Panc1 (cell line): Measurements from ENCODE around the gene RNF135. TPM values are rescaled to one million over a fixed set of nuclear protein-coding genes. Genes with fewer than 3 reads are reported as not detected.

ENCODE experiments used
- ATAC-seq: fragments of 200-7000 bp; cut with Tn5 transposase; 2 replicates; pipeline ENCODE4 v1.9.1; 2020; ENCODE audit warnings: mild to moderate bottlenecking, moderate library complexity
- BruUV-seq: library from RNA; stranded (reverse); fragments of 400-500 nt; replicated peaks from 2 replicates; lab custom pipeline; 2021; lab: Mats Ljungman, UMichigan
- CTCF ChIA-PET: fragments of 300-600 bp; sonication (Branson Sonifier 250); formaldehyde crosslinking; loops from one replicate; lab custom pipeline; 2022; ENCODE audit warnings: antibody characterized with exemption; lab: Charles Lee
- POLR2A ChIA-PET: fragments of 300-600 bp; sonication (Branson Sonifier 250); formaldehyde crosslinking; loops from one replicate; lab custom pipeline; 2022; ENCODE audit warnings: antibody characterized with exemption; lab: Charles Lee
- DNase-seq: peaks from one replicate; pipeline ENCODE4 v3.0.0-alpha.2; 2010; ENCODE audit warnings: low read depth, low spot score
- H3K27ac ChIP-seq: 2 replicates; pipeline ENCODE4 v1.5.1; 2011; ENCODE audit warnings: mild to moderate bottlenecking, low read length, inconsistent platforms
- H3K27me3 ChIP-seq: fragments of 200-500 bp; sonication (Bioruptor generic); 2 replicates; pipeline ENCODE4 v1.6.0; 2014; ENCODE audit warnings: low read length, inconsistent platforms; ENCODE audit not compliant: control insufficient read depth, insufficient read depth
- H3K36me3 ChIP-seq: fragments of 200-500 bp; sonication (Bioruptor generic); 2 replicates; pipeline ENCODE4 v1.5.1; 2014; ENCODE audit warnings: inconsistent platforms, mild to moderate bottlenecking, low read length, moderate library complexity; ENCODE audit not compliant: control insufficient read depth, insufficient read depth
- H3K4me1 ChIP-seq: 2 replicates; pipeline ENCODE4 v1.5.1; 2011; ENCODE audit warnings: inconsistent platforms, mild to moderate bottlenecking, low read length, moderate library complexity; ENCODE audit not compliant: control insufficient read depth, insufficient read depth
- H3K4me3 ChIP-seq, 2 experiments: 2 replicates each; pipeline ENCODE4 v1.5.1; 2011 to 2012; ENCODE audit warnings: low read depth in 2 of 2, low read length in 2 of 2, mild to moderate bottlenecking in 2 of 2, inconsistent platforms in 1 of 2, moderate library complexity in 1 of 2
- H3K9me3 ChIP-seq: fragments of 200-500 bp; sonication (Bioruptor generic); 2 replicates; pipeline ENCODE4 v1.5.1; 2014; ENCODE audit warnings: low read depth, mild to moderate bottlenecking, inconsistent platforms, low read length, moderate library complexity; ENCODE audit not compliant: control insufficient read depth, insufficient read depth
- CTCF ChIP-seq: fragments of 450-650 bp; IDR thresholded peaks from 2 replicates; pipeline ENCODE4 v1.5.1; 2017; ENCODE audit warnings: mild to moderate bottlenecking
- POLR2AphosphoS5 ChIP-seq: IDR thresholded peaks from 2 replicates; pipeline ENCODE4 v1.6.1; 2012; ENCODE audit warnings: mild to moderate bottlenecking, low read depth, low read length, moderate library complexity
- SIN3A ChIP-seq: IDR thresholded peaks from 2 replicates; pipeline ENCODE4 v1.6.1; 2012; ENCODE audit warnings: low read depth, mild to moderate bottlenecking, low read length, moderate library complexity, borderline replicate concordance; ENCODE audit not compliant: insufficient read depth
- TCF7L2 ChIP-seq: IDR thresholded peaks from 2 replicates; pipeline ENCODE4 v1.6.1; 2011; ENCODE audit warnings: mild to moderate bottlenecking, low read depth, low read length, inconsistent platforms
- in situ Hi-C: cut with HindIII; loops from 2 replicates; pipeline ENCODE4 v1.10.0; 2016; ENCODE audit warnings: low sequenced_read_pairs, low pct_unique_long_range_greater_than_20kb
- intact Hi-C: fragments of 100-400 bp; cut with micrococcal nuclease; formaldehyde crosslinking; loops from one replicate; pipeline ENCODE4 v1.10.0; 2022; ENCODE audit not compliant: unreplicated experiment
- total RNA-seq: library from RNA; stranded (reverse); gene quantifications from one replicate; pipeline ENCODE4 v1.2.1, GENCODE V29; 2021; ENCODE audit not compliant: unreplicated experiment
- TF ChIP-seq, protein P1 (sequence below), 2 experiments: IDR thresholded peaks; 2 replicates each; pipeline ENCODE4 v1.6.1; 2011 to 2012; ENCODE audit warnings: low read depth in 2 of 2, control low read depth in 1 of 2, low read length in 1 of 2, mild to moderate bottlenecking in 1 of 2, moderate library complexity in 1 of 2; ENCODE audit not compliant: insufficient read depth in 1 of 2

RNF135 gene
- total RNA-seq, 1 experiment from 2014 or later = 41.8 TPM

DNA sequence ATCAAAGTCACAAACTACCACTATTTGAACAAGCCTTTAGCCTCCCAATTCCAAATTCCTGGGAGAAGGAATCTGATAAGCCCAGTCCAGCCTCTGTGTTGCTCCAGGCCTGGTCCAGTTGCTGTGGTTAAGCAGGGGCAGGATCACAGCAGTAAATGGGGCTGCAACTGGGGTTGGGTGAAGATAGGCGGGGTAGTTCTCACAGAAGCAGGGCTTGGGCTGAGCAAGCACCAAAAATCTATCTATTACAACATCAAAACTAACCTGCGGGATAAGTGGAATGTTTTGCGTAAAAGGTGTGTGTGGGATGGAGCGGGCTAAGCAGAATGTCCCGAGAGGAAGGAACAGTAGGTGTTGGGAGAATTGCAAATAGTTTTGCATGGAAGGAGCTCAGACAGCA, 23.0 kb upstream of the RNF135 start:
- ATAC-seq = no peak
- no peaks in the 10 kb centered on the region for H3K27me3 ChIP-seq
- BruUV-seq = no TSS peak
- in situ Hi-C loops = no loop called here
- intact Hi-C loops = no loop called here
- CTCF ChIA-PET = no interaction called here
- H3K4me3 ChIP-seq = no peak overlapping the region
- H3K9me3 ChIP-seq = no peaks in the 10 kb centered on the region
- no peak for DNase-seq
- POLR2A ChIA-PET = no interaction called here
- no peak for TF ChIP-seq CTCF
- TF ChIP-seq POLR2AphosphoS5 = no peak
- TF ChIP-seq TCF7L2 = no peak
- TF ChIP-seq SIN3A = no peak
- TF ChIP-seq, protein P1, sequence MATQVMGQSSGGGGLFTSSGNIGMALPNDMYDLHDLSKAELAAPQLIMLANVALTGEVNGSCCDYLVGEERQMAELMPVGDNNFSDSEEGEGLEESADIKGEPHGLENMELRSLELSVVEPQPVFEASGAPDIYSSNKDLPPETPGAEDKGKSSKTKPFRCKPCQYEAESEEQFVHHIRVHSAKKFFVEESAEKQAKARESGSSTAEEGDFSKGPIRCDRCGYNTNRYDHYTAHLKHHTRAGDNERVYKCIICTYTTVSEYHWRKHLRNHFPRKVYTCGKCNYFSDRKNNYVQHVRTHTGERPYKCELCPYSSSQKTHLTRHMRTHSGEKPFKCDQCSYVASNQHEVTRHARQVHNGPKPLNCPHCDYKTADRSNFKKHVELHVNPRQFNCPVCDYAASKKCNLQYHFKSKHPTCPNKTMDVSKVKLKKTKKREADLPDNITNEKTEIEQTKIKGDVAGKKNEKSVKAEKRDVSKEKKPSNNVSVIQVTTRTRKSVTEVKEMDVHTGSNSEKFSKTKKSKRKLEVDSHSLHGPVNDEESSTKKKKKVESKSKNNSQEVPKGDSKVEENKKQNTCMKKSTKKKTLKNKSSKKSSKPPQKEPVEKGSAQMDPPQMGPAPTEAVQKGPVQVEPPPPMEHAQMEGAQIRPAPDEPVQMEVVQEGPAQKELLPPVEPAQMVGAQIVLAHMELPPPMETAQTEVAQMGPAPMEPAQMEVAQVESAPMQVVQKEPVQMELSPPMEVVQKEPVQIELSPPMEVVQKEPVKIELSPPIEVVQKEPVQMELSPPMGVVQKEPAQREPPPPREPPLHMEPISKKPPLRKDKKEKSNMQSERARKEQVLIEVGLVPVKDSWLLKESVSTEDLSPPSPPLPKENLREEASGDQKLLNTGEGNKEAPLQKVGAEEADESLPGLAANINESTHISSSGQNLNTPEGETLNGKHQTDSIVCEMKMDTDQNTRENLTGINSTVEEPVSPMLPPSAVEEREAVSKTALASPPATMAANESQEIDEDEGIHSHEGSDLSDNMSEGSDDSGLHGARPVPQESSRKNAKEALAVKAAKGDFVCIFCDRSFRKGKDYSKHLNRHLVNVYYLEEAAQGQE (IDR thresholded peaks at IDR 0.05; ENCODE audit: insufficient read depth in 1 of 2, low read depth in 2 of 2, low read length in 1 of 2) = no peak
- H3K4me1 ChIP-seq = no peaks in the 10 kb centered on the region
- H3K27ac ChIP-seq = no peak overlapping the region
- no peaks in the 10 kb centered on the region for H3K36me3 ChIP-seq

DNA sequence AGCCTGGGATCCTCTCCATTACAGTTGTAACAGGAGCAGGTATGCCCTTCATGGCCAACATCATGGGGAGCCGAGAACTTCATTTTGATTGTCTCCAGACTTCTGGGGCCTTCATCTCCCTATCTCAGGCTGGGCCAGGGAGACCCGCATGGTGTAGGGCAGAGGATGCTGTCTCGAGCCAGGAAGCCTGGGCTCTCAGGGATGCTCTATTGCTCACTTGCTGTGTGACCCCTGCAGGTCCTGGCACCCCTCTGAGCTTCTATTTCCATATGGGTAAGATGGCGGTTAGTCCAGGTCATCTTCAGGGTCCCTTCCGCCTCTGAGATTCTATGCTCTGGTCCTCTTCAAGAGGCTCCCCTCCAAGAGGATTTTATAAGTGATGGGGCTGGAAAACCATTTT, 20.6 kb upstream of the RNF135 start:
- CTCF ChIA-PET = no interaction called here
- Histone ChIP-seq H3K27me3 (no peaks in the 10 kb centered on the region), H3K4me3 (no peak overlapping the region), H3K9me3 (no peaks in the 10 kb centered on the region), H3K27ac (no peak overlapping the region), H3K36me3 (no peaks in the 10 kb centered on the region), H3K4me1 (no peaks in the 10 kb centered on the region)
- intact Hi-C loops (loop anchor here (2.0 kb wide), 1 partner anchor 21 kb away; the partner anchor contains the start of gene RNF135), in situ Hi-C loops (no loop called here)
- ATAC-seq (0 out of 2 replicates have a peak, but pooled peaks have one; percentile 26), DNase-seq (no peak)
- no peak for TF ChIP-seq TCF7L2
- BruUV-seq = no TSS peak
- POLR2A ChIA-PET = no interaction called here

- Histone ChIP-seq H3K4me1 (no peaks in the 10 kb centered on the region), H3K27ac (no peak overlapping the region), H3K27me3 (no peaks in the 10 kb centered on the region), H3K9me3 (no peaks in the 10 kb centered on the region), H3K36me3 (no peaks in the 10 kb centered on the region), H3K4me3 (no peak overlapping the region)
- ATAC-seq (no peak), DNase-seq (no peak)
- POLR2A ChIA-PET = no interaction called here
- BruUV-seq = no TSS peak
- TF ChIP-seq POLR2AphosphoS5 (no peak), TCF7L2 (no peak), CTCF (no peak), SIN3A (no peak)
- TF ChIP-seq, protein P1 (IDR thresholded peaks at IDR 0.05; ENCODE audit: insufficient read depth in 1 of 2, low read depth in 2 of 2, low read length in 1 of 2) = no peak
- in situ Hi-C loops = no loop called here
- CTCF ChIA-PET = no interaction called here
- intact Hi-C loops = loop anchor here (2.0 kb wide), 1 partner anchor 20 kb away; the partner anchor contains the start of gene RNF135
Observed at GRCh38 chr17:30950669-30951399, 20.0 kb upstream of the RNF135 start.
